Activated T-cell treated with anti-CD3 and anti-CD28 coated beads for 48 hours (primary cell): ENCODE data around the gene UBE2E3.
"Not testable (repeated sequence)": the region's sequence is repeated elsewhere in the genome, so short reads cannot be mapped to it uniquely, and the experiment has no call there.

ENCODE experiments used
- DNase-seq: peaks from one replicate; pipeline ENCODE4 v3.0.0-alpha.2; 2020; ENCODE audit warnings: low read depth

UBE2E3 gene

GRCh38 chr2:181036445-181036844 lies 56.0 kb downstream of the UBE2E3 start:
- no peak for DNase-seq

DNA sequence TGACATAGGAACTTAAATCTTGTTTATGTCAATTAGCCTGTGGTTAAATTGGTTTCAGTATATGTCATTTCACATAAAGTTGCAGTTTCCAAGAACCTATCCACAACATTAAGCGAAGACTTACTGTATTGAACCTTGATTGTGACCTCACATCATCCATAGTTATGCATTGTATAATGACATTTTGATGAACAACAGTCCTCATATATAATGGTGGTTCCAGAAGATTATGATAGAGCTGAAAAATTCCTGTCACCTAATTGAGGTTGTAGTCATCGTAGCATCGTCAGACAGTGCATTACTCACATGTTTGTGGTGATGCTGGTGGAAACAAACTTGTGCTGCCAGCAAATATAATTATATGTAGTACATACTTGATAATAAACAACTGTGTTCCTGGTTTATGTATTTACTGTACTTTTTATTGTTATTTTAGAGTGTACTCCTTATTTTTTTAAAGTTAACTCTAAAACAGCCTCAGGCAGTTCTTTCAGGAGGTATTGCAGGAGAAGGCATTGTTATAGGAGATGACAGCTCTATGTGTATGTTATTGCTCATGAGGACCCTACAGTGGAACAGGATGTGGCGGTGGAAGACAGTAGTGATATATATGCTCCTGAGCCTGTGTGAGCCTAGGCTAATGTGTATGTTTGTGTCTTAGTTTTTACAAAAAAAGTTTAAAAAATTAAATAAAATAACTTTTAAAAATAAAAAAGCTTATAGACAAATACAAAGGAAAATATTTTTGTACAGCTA lies 56.6 kb downstream of the UBE2E3 start:
- no peak for DNase-seq

DNA sequence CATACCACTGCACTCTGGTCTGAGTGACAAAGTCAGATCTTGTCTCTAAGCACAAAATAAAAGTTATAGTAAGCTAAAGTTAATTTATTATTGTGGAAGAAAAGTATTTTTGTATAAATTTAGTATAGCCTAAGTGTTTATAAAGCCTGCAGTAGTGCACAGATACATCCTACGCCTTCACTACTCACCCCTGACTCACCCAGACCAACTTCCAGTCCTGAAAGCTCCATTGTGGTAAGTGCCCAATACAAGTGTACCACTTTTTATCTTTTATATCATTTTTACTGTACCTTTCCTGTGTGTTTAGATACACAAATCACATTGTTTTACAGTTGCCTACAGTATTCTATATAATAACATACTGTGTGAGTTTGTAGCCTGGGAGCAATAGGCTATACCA lies 57.5 kb downstream of the UBE2E3 start:
- DNase-seq, result peak; percentile 11

- no peak for DNase-seq
These were observed 58.4 kb downstream of the UBE2E3 start for GRCh38 chr2:181038796-181039195.

GRCh38 chr2:181040839-181041238 lies 60.4 kb downstream of the UBE2E3 start:
- DNase-seq, result not testable (repeated sequence)

DNA sequence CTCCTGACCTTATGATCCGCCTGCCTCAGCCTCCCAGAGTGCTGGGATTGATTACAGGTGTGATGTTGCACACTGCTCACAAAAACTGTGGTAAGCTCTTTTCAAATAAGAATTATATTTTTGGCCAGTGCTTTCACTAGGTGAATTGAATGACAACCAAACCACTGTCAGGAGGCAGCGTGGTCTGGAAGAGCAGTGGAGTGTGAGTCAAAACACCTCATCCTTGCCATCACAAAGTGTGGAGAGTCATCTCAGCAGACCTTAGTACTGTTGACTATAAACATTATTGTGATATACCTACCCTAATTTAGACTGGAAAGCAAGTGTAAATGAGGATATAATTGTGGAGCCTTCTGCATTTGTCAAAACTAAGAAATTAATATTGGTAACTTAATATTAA lies 61.3 kb downstream of the UBE2E3 start:
- no peak for DNase-seq

DNA sequence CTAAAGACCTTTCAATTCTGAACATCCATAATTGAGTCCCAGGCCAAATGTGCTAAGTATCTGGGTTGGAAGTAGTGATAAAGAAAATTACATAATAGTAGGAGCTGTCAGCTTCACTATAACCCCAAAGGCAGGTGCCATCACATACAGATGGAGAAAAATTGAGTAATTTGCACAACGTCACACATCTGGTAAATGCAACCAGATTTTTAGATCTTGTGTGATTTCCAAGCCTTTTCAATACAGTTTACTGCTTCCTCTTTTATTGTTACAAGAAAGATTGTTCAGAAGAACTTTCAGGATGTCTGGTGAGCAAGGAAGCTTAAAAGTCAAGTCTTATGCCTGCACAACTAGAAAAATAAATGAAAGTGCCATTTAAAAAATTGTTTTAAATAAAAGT lies 62.3 kb downstream of the UBE2E3 start:
- DNase-seq, result no peak

DNA sequence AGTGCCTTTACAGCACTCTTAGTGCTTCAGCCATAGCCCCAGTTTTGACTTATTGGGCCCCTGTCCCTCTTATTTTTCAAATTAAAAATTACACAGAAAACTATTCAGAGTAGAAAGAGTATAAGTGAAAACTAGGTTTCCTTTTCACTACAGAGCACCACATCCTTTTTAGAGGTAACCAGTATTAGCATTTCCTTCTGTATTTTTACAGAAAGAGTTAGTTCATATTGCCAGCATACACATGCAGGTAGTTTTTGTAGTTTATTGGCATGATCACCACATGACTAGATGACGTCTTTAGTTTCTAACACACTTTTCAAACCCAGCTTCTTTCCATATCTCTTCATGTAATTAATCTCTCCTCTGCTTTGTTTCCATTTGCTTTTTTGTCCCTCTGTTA lies 66.4 kb downstream of the UBE2E3 start:
- DNase-seq, result no peak

DNA sequence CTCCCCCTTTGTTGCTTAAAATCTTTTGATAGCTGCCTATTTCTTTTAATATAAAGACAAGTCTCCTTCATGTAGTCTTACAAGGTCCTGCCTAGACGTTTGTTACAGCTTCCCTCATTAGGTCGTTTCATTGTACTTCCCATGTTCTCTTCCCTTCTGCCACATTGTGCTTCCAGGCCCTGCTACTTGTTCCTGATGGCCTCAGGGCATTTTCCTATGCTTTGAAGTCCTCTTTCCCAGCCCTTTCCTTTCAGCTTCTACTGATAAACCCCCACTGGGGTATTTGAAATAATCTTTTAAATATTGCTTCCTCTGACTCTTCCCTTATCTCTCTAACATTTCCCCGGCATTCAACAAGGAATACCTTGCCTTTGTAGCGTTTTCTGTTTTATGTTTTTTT lies 67.4 kb downstream of the UBE2E3 start:
- DNase-seq, result no peak

DNA sequence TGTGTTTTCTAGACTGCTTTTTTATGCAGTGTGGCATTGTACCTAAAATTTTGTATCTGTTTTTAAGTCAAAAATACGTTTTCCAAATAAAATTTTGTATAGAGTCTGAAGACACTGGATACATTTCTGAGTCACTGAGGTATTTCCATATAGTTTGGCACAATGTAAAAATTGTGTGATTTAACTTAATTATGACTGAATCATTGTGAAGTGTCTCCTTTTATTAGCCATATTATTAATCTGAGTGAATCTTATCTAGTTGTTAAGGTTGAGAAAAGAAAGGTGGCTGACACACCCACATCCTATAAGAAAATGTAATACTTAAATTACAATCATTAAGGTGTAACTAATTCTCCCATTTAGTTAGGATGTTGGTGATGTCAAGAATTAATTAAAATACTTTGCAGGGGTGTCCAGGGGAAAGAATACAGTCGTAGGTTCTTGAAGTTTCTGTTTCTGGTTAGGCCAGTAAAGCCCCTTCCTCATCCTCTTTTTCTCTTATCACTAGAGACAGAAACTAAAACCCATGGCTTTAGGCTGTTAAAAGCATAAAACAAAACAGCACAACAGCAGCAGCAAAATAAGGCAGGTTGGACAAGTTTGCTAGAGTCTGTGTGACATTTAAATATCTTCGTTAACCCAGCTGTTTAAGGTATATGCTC lies 71.6 kb downstream of the UBE2E3 start:
- no peak for DNase-seq

GRCh38 chr2:181052523-181052891 lies 72.1 kb downstream of the UBE2E3 start:
- DNase-seq, result no peak

GRCh38 chr2:181054256-181054655 lies 73.9 kb downstream of the UBE2E3 start:
- DNase-seq, result no peak

GRCh38 chr2:181054843-181055242 lies 74.4 kb downstream of the UBE2E3 start:
- DNase-seq, result no peak

GRCh38 chr2:181058378-181059269 lies 78.2 kb downstream of the UBE2E3 start:
- no peak for DNase-seq

DNA sequence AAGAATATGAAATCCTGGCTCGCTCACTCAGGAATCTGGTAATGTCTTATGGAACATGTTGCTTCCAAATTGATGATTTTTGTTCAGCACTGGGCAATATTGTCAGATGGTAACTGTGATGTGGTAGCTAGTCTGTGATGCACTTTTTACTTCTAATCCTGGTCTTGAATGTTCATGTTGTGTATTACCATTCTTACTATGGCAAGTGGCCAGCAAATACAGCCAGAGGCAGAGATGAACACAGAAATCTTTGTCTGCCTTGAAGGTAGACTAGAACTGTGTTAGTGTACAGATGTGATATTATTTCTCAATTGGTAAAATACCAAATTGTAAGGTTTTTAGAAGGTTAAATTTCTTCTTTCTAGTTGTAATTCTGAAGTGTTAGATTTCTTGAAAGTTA lies 83.3 kb downstream of the UBE2E3 start:
- no peak for DNase-seq

DNA sequence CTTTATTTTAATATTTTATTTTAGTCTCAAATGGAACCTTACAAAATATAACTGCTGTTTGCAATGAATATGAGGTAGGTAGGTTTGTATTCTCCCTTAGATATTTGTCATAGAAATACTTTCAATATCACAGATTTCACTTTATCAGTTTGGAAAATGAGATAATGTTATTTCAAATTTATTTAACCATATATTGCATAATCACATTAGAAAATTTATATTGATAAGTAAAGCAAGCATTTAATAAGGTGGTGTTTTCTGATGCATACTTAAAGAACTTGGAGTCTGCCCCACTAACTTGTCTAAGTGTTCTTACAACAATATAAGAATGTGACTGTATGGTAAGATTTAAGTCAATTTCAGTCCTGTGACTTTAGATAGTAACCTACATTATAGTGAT lies 85.1 kb downstream of the UBE2E3 start:
- no peak for DNase-seq

- no peak for DNase-seq
These were observed 85.9 kb downstream of the UBE2E3 start for GRCh38 chr2:181066333-181066732.

- no peak for DNase-seq
These were observed 89.9 kb downstream of the UBE2E3 start for GRCh38 chr2:181070119-181070835.

DNA sequence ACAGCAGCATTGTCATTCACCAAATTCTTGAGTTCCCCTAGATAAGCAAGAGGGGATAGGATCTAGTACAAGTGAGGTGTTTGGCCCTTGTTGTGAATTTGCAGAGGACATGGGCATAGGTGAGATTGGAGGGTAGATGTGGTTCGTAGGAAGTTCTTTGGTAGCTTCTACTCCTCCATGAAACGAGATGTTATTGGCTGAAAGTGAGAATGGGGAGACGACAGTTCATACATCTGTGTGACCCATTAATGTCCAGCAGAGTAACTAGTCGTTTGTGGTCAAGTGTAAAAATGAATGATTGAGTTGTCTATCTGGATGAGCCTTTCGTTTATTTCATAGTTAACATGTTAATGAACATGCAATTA lies 90.4 kb downstream of the UBE2E3 start:
- no peak for DNase-seq

DNA sequence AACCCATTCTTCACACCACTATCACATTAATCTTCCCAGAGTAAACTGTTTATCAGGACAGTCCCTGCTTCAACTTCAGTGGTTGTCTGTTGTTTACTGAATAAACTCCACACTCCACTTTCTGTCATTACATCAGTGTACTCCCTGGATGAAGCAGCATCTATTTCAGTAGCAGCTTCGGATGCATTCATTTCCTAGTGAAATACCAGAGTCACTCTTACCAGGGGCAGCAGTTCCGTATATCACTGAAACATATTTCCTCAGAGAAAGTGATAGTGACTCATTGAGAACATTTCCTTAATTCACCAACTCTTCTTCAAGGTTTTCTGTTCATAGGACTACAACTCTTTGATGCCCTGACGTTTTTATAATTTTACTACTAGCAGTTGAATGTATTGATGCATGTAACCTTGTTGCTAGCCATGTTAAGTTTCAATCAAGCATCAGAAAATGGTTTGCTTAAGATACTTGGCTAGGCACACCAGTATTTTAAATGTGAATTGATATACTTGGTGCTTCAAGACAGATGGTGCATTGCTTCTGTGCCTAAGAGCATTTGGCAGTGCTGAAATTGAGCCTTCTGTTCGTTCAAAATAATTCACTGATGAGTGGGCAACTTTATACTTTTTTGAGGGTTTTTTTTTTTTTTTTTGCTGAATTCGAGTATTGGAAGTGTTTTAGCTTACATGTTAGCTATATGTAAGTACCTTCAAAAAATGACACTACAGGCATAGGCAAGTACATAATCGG lies 92.3 kb downstream of the UBE2E3 start:
- no peak for DNase-seq

DNA sequence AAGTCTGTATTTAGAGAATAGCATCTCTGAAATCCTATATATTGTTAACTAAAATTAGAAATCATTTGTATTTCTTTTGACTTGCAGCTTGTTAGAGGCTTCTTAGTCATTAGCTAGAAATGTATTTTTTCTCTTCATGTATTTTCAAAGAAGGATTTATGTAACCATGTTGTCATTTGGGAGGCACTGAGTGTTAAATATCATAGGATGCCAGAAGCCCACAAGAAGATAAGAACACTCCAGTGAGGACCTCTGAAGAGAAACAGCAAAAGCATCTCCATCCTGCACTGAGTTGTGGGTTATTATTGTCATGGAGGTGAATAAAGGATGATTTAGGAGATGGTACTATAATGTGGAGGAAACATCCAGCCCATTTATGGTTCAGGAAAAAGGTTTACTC lies 93.5 kb downstream of the UBE2E3 start:
- DNase-seq, result no peak

GRCh38 chr2:181074457-181074856 lies 94.1 kb downstream of the UBE2E3 start:
- DNase-seq, result no peak
